Activated CD4-positive, alpha-beta T cell treated with anti-CD3 and anti-CD28 coated beads, Interleukin-2, amount 50 U/mL, for 1 hour (primary cell): ENCODE results near the gene SLC17A9.
"Not testable (repeated sequence)": the region's sequence is repeated elsewhere in the genome, so short reads cannot be mapped to it uniquely, and the experiment has no call there.

Source experiments
- DNase-seq: peaks from one replicate; pipeline ENCODE4 v3.0.0-alpha.2; 2020

Gene SLC17A9

GRCh38 chr20:62921119-62921687 lies 31.3 kb upstream of the SLC17A9 start:
- peak; percentile 64 for DNase-seq

- peak; percentile 50 for DNase-seq
Measured at GRCh38 chr20:62922451-62922921, 30.0 kb upstream of the SLC17A9 start.

GRCh38 chr20:62923059-62923668 lies 29.3 kb upstream of the SLC17A9 start:
- not testable (repeated sequence) for DNase-seq

- DNase-seq: no peak
Measured at GRCh38 chr20:62923669-62924441, 28.7 kb upstream of the SLC17A9 start.

- peak; percentile 43 for DNase-seq
Measured at GRCh38 chr20:62924442-62925075, 27.9 kb upstream of the SLC17A9 start.

GRCh38 chr20:62925076-62925419 lies 27.5 kb upstream of the SLC17A9 start:
- DNase-seq: no peak

- DNase-seq: peak; percentile 48
Measured at GRCh38 chr20:62925420-62926228, 26.9 kb upstream of the SLC17A9 start.

- peak; percentile 87 for DNase-seq
Measured at GRCh38 chr20:62926229-62927127, 26.0 kb upstream of the SLC17A9 start, which contains the start of gene DIDO1. Gene DIDO1 (minus strand): TSS chr20:62926505.

- DNase-seq: no peak
Measured at GRCh38 chr20:62927128-62927705, 25.3 kb upstream of the SLC17A9 start.

GRCh38 chr20:62928246-62928939 lies 24.1 kb upstream of the SLC17A9 start:
- DNase-seq: no peak

- peak; percentile 43 for DNase-seq
Measured at GRCh38 chr20:62929051-62929538, 23.4 kb upstream of the SLC17A9 start.

GRCh38 chr20:62931464-62931863 lies 21.0 kb upstream of the SLC17A9 start:
- no peak for DNase-seq

- no peak for DNase-seq
Measured at GRCh38 chr20:62933966-62934365, 18.5 kb upstream of the SLC17A9 start.

- DNase-seq: no peak
Measured at GRCh38 chr20:62935204-62935967, 17.1 kb upstream of the SLC17A9 start.

- no peak for DNase-seq
Measured at GRCh38 chr20:62935968-62936585, 16.4 kb upstream of the SLC17A9 start.

- DNase-seq: peak; percentile 97
Measured at GRCh38 chr20:62937268-62938104, 15.0 kb upstream of the SLC17A9 start.

- DNase-seq: peak; percentile 43
Measured at GRCh38 chr20:62938105-62938888, 14.2 kb upstream of the SLC17A9 start, which contains the start of gene GID8. Gene GID8 (plus strand): TSS chr20:62938147. CDS start chr20:62941503, 3,356 bp downstream.
